ENCODE results near the gene MYLIP.
"Not testable (repeated sequence)": the region's sequence is repeated elsewhere in the genome, so short reads cannot be mapped to it uniquely, and the experiment has no call there.

Gene MYLIP

GRCh38 chr6:16176600-16176999 is 47.7 kb downstream of the MYLIP start:
- not testable (repeated sequence) for DNase-seq

- no peak for DNase-seq
These were observed 49.0 kb downstream of the MYLIP start for GRCh38 chr6:16177881-16178280.

- DNase-seq: no peak
These were observed 49.5 kb downstream of the MYLIP start for GRCh38 chr6:16178351-16178750.

GRCh38 chr6:16179063-16179462 is 50.2 kb downstream of the MYLIP start:
- DNase-seq: no peak

- no peak for DNase-seq
These were observed 51.1 kb downstream of the MYLIP start for GRCh38 chr6:16179970-16180431.

GRCh38 chr6:16180696-16181438 is 52.0 kb downstream of the MYLIP start:
- no peak for DNase-seq

GRCh38 chr6:16181439-16182297 is 52.8 kb downstream of the MYLIP start:
- no peak for DNase-seq

GRCh38 chr6:16183187-16183664 is 54.3 kb downstream of the MYLIP start:
- no peak for DNase-seq

GRCh38 chr6:16184129-16184528 is 55.2 kb downstream of the MYLIP start:
- no peak for DNase-seq

GRCh38 chr6:16184551-16184950 is 55.7 kb downstream of the MYLIP start:
- no peak for DNase-seq

GRCh38 chr6:16187176-16187575 is 58.3 kb downstream of the MYLIP start:
- DNase-seq: no peak

- DNase-seq: no peak
These were observed 61.3 kb downstream of the MYLIP start for GRCh38 chr6:16190214-16190613.

GRCh38 chr6:16196260-16196983 is 67.5 kb downstream of the MYLIP start:
- no peak for DNase-seq

- no peak for DNase-seq
These were observed 68.2 kb downstream of the MYLIP start for GRCh38 chr6:16196984-16197546.

All from NCI-H2227 treated with DMSO at 0.1 percent for 48 hours (cell line).